ENCODE measurements around the gene LGR6.
"Not testable (repeated sequence)": the region's sequence is repeated elsewhere in the genome, so short reads cannot be mapped to it uniquely, and the experiment has no call there.

Gene LGR6

GRCh38 chr1:202240226-202240625 is 46.6 kb downstream of the LGR6 start:
- not testable (repeated sequence) for DNase-seq (ENCODE audit: low read depth)

DNA sequence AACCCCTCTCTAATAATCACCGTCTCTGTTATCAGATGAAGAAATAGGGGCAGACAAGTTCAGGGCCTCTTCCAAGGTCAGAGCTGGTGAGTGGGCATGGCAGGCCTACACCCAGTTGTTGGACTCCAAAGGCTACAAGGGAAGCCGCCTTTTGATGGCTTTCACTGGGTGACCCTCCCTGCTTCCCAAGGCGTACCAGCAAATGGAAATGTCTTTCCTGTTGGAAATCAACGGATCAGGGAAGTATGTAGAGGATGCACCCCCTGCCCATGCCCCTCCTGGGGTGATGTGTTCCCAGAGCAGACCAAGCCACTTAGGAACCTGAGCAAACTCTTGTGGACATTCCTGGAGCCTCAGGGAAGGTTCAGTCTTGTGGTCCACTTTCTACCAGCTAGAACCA is 47.4 kb downstream of the LGR6 start:
- no peak for DNase-seq (ENCODE audit: low read depth)

GRCh38 chr1:202241376-202242079 is 47.9 kb downstream of the LGR6 start:
- DNase-seq (ENCODE audit: low read depth) = no peak

DNA sequence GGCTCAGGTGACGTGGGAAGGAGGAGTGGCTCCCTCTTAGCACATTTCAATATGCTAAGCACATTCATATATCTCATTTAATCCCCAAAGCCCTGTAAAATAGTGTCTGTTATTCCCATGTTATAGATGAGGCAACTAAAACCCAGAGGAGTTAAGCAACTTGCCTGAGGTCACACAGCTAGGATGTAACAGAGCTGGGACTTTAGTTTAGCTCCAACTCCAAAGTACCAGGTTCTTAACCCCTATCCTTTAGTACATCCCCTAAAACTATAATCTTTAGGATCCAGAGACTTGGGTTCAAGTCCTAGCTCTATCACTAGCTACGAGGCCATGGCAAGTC is 48.5 kb downstream of the LGR6 start:
- DNase-seq (ENCODE audit: low read depth) = no peak

GRCh38 chr1:202243006-202243405 is 49.4 kb downstream of the LGR6 start:
- no peak for DNase-seq (ENCODE audit: low read depth)

DNA sequence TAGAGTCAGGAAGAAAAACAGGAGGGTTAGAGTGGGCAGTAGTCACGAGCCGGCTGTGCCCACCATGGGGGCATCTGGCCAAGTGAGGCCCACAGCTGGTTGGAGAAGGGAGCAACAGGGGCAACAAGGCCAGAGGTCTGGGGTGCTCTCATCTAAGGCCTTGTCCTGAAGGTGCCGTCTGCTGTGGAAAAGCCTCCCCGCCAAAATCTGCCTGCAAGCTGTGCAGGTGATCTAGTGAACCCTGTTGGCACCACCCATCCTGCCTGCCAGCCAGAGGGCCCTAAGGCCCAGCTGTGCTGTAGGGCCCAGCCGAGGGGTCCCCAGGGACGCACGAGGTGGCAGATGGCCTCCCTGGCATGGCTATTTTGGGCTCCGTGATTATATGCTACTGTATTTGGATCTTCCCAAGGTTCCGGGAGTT is 51.3 kb downstream of the LGR6 start:
- no peak for DNase-seq (ENCODE audit: low read depth)

GRCh38 chr1:202245391-202245790 is 51.8 kb downstream of the LGR6 start:
- no peak for DNase-seq (ENCODE audit: low read depth)

- no peak for DNase-seq (ENCODE audit: low read depth)
Observed at GRCh38 chr1:202247104-202247503, 53.5 kb downstream of the LGR6 start.

DNA sequence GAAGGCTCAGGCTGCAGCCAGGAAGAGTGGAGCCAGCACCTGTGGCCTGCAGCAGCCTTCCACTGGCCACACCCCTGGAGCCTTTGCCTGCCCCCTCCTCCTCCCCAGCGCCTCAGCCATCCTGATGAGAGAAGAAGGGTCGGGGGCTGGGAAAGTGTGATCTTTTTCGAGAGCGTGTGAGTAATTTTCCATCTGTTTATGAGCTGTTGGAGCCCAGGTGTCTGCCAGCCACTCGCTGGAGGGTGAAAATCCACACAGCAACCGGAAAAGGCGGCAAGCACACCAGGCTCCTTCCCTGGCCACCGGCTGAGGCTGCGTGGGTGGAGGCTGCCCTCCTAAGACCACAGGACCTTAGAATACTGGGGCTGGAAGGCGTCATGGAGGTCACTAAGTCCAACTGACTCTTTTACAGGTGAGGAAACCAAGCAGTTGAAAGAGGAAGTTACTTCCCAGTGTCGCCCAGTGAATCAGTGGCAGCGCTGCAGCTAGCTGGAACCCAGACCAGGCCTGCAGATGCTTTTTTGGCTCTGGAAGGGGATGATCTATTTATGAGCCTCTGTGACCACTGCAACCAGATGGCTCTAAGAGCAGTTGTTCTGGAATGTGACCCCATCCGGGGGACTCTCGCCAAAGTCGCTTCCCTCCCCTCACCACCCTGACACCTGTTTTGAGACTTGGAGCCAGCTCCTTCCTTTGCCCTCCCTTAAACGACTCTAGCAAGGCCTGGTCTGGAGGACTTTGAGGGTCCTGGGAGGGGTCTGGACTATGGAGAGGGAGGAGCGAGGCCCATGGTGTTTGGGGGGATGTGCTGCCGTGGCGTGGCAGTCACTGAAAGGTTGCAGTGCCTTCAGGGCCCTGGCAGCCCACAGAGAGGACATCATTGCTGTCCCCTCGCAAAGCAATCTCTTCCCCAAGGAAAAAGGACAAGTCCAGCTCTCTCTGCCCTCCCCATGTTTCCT is 54.5 kb downstream of the LGR6 start:
- DNase-seq (ENCODE audit: low read depth) = no peak

- DNase-seq (ENCODE audit: low read depth) = no peak
Observed at GRCh38 chr1:202248861-202249260, 55.3 kb downstream of the LGR6 start.

DNA sequence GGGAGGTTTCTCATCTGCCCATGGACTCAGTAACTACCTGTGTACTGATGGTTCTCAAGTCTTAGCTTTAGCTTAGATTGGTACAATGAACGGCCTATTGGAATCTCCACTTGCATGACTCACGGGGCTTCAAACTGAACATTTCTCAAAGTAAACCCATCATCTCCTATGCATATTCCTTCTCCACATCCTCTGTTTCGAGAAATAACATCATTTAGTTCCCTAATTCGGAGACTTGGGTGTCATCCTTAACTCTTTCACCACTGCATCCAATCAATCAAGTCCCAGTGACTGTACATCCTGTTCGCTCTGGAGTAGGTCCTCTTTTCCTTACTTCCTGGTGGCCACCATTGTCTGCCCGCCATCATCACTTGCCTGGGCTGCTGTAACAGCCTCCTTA is 55.8 kb downstream of the LGR6 start:
- DNase-seq (ENCODE audit: low read depth) = no peak

- peak; percentile 21 for DNase-seq (ENCODE audit: low read depth)
Observed at GRCh38 chr1:202249846-202250245, 56.2 kb downstream of the LGR6 start.

DNA sequence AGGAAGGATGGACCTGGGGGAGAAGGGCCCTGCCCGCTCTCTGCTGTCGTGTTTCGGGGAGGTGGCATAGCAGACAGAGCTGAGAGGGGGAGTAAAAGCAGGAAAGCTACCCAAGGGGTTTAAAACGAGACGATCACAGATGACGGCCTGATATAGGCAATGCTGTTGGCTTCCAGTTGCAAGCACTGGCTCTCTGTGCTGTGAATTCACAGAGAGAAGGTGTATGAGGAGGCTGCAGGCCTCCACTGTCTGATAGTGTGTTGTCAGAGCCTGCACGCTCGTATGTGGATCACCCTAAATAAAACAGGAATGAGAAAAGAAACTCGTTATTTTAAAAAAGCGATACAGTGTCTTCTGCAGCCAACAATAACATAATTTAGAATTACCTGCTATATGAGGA is 57.4 kb downstream of the LGR6 start:
- no peak for DNase-seq (ENCODE audit: low read depth)

- DNase-seq (ENCODE audit: low read depth) = no peak
Observed at GRCh38 chr1:202251424-202252256, 58.0 kb downstream of the LGR6 start.

DNA sequence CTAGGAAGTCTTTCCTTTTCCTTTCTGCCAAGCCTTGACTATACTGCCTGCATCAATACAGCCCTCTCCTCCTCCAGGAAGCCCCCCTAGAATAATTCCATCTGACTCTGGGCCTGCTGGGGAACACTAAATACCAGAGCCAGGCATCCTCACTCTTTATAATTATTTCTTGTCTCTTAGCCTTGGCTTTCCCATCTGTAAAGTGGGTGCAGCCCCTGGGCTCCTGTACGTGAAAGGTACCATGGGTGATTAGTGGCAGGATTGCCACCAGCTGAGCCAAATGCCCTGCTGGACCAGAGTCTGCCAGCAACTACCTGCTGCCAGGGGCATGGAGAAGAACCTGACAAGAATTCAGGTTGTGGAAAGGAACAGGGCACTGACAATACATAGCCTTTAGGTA is 58.7 kb downstream of the LGR6 start:
- DNase-seq (ENCODE audit: low read depth) = no peak

- no peak for DNase-seq (ENCODE audit: low read depth)
Observed at GRCh38 chr1:202254454-202255252, 61.1 kb downstream of the LGR6 start.

- DNase-seq (ENCODE audit: low read depth) = no peak
Observed at GRCh38 chr1:202255343-202255742, 61.7 kb downstream of the LGR6 start.

DNA sequence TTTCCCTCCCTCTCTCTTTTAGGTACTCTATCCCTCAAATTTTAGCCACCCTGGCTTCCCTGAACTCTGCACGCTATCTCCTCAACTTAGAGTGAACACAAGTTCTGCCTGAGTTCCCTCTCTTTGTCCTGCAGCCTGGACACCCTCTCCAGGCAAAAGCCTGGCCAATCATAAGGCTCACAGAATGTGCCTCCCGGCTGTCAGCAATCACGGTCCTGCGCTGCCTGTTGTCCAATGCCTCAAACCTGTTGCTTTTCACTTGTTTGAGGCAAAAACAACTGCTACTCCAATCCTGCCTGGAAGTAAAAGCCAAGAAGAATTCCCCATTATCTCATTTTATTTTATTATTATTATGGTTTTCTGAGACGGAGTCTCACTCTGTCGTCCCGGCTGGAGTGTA is 66.1 kb downstream of the LGR6 start:
- DNase-seq (ENCODE audit: low read depth) = no peak

GRCh38 chr1:202261209-202261958 is 67.8 kb downstream of the LGR6 start:
- not testable (repeated sequence) for DNase-seq (ENCODE audit: low read depth)

GRCh38 chr1:202263628-202264027 is 70.0 kb downstream of the LGR6 start:
- no peak for DNase-seq (ENCODE audit: low read depth)

GRCh38 chr1:202264300-202264699 is 70.7 kb downstream of the LGR6 start:
- DNase-seq (ENCODE audit: low read depth) = no peak

All from GM04503 (cell line).